GM18868 (cell line): ENCODE measurements around the gene FCGR3A.
"Not testable (repeated sequence)": the region's sequence is repeated elsewhere in the genome, so short reads cannot be mapped to it uniquely, and the experiment has no call there.

Experiments
- ATAC-seq: cut with Tn5 transposase; IDR thresholded peaks from one replicate; pipeline ENCODE4 v1.9.1; 2021; ENCODE audit warnings: mild to moderate bottlenecking, moderate library complexity; ENCODE audit not compliant: unreplicated experiment

FCGR3A gene

DNA sequence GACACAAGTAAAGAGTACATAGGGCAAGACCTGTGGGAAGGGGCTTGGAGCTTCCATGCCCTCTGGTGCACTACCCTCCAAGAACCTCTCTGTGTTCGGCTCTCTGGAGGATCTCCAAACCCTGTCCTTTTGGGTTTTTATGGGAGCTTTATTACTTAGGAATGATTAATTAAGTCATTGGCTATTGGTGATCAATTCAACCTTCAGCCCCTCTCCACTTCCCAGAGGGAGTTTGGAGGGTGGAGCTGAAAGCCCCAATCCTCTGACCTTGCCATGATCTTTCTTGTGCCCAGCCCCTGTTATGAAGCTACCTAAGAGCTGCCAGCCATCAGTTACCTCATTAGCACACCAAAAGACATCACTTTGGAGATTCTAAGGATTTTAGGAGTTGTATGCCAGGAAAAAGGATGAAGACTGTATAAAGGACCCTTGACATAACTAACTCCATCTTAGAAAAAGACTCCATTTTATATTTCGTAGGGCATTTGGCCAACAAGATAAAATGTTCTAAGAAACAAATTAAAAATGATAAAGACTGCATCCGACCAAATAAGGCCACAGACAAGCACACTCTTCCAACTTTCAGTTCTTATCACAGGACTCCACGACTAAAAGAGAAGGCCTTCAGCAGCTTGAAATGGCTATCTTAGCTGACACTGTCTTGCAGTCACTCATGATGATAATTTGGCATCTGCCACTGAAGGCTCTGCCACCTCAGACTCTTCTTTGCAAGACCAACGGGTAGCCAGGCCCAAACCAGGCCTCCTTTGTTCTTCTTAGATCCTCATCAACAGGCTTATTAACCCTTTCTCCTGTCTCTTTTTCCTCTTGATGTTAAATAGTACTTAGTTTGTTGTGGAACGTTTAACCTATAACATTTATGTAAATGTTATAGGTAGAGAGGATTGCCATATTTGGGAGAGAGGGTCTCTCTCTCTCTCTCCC lies 8.2 kb upstream of the FCGR3A start:
- not testable (repeated sequence) for ATAC-seq

DNA sequence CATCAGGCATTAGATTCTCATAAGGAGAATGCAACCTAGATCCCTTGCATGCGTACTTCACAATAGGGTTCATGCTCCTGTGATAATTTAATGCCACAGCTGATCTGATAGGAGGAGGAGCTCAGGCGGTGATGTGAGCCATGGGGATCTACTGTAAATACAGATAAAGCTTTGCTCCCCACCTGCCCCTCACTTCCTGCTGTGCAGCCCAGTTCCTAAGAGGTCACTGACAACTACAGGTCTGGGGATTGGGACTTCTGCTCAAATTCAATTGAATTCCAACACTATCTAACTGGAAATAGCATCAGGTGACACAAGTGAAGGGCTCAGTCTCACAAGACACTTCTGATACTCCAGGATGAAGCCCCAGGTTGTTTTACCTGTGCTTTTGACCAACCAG lies 7.4 kb upstream of the FCGR3A start:
- not testable (repeated sequence) for ATAC-seq

DNA sequence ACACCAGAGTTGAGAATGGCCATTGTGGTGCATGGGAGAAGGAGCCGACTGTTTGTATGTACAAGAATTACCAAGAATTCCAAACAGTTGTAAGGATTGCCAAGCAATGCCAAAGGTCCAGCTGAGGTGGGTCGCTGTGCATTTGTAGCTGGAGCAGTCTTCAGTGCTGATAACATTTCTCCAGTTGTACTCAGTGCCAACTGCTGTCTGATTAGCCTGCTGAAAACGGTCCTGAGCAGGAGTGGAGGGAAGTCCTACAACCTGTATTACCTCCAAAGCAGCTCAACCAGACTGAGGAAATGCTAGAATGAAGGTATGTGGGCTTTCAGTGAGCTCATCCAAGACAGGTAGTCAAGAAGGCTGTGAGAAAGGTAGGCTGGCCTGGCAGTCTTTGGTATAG lies 6.5 kb upstream of the FCGR3A start:
- not testable (repeated sequence) for ATAC-seq

DNA sequence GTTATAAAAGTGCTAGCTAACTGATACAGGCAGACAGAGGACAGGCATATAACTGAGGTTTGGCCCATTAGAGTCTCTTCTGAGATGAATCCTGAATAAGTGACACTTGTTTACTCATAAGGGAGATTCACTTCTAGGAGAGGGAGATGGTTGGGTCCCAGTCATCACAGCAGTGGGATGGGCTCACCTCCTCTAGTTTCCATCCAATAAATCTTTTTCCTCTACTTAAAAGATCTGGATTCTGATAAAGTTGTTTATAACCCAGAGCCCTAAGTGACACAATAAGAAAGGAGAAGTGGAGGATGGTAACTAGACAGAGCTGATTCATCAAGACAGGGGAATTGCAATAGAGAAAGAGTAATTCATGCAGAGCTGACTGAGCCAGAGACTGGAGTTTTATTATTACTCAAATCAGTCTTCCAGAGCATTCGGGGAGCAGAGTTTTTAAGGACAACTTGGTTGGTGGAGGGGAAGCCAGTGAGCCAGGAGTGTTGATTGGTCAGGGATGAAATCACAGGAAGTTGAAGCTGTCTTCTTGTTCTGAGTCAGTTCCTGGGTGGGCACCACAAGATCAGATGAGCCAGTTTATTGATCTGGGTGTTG lies 5.3 kb upstream of the FCGR3A start:
- not testable (repeated sequence) for ATAC-seq

DNA sequence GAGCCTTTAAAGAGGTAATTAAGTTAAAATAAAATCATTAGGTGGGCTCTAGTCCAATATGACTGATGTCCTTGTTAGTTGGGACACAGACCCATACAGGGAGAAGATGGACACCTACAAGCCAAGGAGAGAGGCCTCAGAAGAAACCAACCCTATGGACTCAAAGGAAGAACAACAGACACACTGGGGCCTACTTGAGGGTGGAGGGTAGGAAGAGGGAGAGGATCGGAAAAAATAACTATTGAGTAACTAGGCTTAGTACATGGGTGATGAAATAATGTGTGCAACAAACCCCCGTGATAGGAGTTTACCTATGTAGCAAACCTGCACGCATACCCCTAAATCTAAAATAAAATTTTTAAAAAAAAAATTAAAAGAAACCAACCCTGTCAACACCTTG lies 4.7 kb upstream of the FCGR3A start:
- ATAC-seq: not testable (repeated sequence)

DNA sequence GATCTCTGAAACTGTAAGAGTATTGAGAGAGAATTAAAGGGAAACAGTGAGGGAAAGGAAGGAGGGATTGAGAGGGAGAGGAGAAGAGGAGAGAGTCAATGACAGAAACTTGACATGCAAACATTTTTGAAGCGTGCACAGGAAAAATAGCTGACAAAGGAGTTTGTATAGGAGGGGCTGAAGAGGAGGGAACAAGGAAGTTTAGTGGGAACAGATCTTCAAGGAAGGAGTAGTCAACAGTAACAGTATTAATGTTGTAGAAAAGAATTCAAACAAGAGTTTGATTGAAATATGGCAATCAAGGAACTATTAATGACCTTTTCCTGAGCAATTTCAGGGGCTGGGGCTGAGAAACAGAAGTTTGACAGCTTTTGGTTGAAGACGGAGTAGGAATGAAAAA lies 4.0 kb upstream of the FCGR3A start:
- ATAC-seq: not testable (repeated sequence)

DNA sequence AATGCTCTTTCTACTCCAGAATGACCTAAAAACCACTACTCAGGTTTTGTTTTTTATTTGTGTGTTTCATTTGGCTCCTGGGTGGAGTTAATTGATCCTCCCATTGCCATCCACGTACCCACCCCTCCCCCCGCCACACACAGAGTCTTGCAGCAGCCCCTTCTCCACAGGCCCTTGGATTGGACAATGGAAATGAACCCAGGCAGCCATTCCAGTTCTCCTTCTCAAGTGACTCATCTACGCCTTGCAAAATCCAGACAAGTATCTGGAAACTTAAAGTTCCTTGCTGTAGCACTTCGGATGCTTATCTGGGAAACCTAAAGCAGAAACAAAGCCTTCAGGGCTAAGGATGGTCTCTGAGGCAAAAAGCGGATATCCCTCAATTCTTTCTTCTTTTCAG lies 1.3 kb upstream of the FCGR3A start:
- ATAC-seq: not testable (repeated sequence)

DNA sequence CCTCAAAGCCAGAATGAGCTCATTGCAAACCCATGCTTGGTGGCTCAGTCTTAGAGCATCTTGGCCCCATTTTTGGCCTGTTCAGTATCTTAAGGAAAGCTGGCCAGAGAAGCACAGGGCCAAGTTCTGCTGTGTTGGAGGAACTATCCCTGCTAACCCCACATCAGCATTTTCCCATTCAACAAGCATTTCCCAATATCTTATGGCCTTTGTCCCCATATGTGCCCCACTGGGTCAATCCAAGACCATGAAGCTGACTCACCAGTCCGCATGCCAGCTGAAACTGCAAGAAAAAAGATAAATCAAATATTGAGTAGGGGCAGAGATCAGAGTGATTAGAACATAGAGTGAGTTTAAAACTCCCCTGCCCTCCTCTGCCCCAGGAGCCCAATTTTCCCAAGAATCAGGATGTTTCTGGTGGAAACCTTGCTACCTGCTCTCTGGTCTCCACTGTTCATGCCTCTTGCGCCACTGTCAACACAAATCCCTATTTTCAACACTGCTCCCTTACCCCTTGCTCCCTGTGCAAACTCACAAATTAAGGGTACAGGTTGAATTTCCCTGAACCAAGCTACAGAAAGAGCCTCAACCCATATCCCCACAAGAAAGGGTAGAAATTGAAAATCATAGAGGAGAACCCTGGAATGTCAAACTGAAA lies 740 bp downstream of the FCGR3A start:
- not testable (repeated sequence) for ATAC-seq

DNA sequence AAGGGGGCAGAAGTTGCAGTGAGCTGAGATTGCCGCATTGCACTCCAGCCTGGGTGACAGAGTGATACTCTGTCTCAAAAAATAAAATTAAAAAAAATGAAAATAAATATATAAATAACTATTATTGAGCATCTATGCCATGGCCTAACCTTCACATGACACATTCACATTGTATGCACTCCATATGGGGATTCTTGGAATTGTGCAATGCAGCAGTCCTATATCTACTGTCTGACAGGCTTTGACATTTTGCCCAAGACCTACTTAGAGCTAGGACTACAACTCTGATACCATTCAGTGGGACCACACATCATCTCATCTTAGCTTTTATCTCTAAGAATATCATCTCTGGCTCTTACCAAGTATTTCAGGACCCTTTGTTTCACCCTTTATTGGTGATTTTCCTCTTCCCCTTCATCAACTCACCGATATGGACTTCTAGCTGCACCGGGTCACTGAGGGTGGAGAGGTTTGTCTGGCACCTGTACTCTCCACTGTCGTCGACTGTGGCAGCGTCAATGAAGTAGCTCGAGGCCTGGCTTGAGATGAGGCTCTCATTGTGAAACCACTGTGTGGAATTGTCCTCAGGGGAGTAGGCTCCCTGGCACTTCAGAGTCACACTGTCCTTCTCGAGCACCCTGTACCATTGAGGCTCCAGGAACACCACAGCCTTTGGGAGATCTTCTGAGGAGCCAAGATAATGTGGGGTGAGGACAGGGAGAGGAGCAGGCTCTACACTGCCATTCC lies 1.4 kb downstream of the FCGR3A start:
- ATAC-seq: not testable (repeated sequence)

DNA sequence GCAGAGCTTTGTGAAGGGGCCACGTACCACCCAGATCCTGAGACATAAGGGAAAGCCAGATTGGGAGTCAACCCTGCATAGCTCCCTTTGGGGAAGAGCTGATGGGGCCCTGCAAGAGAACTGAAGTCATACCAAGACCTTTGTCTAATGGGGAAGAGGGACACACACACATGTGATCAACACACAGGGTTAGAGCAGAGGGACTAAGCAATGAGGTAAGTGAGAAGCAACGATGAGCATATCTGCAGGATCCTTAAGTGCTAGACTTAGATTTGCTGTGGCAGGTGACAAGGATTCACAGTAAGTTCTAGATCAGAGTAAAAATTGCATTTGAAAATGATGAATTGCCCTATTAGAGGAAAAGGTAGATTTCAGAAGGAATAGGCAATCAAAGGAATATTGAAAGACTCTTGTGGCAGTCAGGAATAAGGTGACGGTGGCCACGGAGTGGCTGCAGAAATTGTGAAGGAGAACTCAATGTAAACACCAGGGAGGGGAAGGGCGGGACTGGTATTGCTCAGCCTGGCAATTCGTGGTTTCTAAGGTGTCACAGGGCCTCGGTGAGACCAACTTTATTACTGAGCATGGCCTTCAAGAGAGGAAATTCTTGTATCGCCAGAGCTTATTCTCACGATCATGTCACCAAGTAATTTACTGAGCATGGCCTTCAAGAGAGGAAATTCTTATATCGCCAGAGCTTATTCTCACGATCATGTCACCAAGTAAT lies 4.5 kb downstream of the FCGR3A start:
- ATAC-seq: not testable (repeated sequence)

DNA sequence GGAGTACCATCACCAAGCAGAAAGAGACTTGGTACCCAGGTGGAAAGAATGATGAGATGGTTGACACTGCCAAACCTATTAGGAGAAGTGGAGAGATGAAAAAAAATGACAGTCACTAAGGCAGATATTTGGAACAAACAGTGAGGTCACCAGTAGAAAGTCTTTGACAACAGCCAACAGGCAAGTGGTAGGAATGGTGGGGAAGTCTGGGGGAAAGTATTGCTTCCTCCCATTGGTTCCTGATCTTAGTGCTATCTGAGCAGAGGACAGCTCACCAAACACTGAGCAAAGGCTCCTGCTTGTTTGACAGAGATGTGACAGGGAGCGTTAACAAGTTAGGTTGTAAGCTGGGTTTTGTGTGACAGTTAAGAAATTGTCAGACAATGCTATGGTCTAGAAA lies 6.5 kb downstream of the FCGR3A start:
- ATAC-seq: not testable (repeated sequence)

DNA sequence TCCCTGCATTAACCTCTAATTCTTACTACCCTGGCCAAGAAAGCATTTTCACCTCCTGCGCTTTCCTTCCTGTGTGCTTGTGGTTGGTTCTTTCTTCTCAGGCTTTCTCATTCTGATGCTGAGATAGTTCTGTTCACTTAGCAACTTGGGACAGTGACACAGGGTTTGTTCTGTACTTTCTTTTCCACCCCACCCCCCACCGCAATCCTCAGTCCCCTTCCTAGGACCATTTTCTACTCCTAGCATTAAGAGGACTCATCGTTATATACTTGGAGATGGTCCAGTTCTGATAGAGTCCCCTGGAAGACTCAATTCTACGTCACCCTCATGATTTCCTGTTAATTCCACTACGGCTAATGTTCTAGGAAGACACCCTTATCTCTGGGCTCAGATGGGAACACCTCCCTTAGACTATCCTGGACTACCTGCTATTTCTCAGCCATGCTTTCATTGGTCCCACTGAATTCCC lies 7.5 kb downstream of the FCGR3A start:
- ATAC-seq: peak; percentile 68

DNA sequence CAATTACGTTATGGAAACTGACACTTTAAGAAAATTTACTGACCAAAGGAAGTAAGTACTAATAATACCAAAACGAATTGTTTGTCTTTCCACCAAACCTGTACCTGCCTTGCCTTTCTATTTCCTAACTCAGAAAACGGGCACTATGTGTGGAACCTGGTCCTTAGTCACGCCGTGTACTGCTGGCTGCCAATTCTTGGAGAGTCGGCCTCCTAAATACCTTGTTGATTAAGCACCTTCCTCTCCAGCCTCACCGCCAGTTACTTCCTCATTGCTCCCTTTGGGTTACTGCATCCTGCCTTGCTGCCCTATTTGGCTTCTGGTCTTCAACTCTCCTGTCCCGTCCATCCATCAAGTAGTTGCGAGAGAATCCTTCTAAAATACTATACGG lies 9.1 kb downstream of the FCGR3A start:
- peak; percentile 22 for ATAC-seq

DNA sequence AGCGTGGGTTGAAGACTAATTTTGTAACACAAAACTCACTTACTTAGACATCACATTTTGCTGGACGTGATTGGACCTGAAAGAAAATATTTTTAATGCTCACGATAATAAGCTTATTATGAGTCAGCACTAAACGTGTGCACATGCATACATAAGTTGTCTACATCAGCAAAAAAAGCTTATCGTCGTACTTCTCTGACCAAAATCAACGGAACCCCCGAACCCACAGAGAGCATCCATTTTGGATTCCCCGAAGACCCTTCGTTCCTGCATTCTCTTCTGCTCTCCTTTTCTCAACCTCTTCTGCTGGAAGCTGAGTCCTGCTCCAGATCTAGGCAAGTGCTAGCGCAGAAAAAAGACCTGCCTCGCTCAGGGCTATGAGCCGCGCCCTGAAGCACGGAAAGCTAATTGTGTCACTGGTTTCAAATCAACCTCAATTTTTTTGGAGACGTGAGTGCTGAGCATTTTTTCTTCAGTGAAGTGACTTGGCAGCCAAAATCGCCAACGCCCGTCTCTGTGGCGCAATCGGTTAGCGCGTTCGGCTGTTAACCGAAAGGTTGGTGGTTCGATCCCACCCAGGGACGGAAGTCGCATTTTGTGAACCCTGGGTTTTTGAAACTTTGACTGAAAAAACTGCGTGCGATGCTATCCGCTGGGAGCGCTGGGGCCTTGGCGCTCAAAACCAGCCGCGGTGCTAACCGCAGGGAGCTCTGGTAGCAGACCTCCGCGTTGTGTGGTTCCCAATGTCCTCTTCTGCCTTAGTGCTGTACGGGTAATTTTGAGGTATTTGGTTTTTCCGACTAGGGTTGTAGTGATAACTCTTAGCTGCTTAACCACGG lies 9.7 kb downstream of the FCGR3A start:
- peak; percentile 52 for ATAC-seq

DNA sequence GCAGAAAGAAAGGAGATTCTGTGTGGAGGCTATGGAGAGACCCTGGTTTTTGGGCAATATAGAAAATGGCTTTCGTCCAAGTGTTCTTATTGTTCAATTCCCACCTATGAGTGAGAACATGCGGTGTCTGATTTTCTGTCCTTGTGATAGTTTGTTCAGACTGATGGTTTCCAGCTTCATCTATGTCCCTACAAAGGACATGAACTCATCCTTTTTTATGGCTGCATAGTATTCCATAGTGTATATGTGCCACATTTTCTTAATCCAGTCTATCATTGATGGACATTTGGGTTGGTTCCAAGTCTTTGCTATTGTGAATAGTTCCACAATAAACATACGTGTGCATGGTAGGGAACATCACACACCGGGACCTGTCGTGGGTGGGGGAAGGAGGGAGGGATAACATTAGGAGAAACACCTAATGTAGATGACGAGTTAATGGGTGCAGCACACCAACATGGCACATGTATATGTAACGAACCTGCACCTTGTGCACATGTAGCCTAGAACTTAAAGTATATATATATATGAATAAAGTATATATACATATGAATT lies 10.6 kb downstream of the FCGR3A start:
- ATAC-seq: not testable (repeated sequence)

DNA sequence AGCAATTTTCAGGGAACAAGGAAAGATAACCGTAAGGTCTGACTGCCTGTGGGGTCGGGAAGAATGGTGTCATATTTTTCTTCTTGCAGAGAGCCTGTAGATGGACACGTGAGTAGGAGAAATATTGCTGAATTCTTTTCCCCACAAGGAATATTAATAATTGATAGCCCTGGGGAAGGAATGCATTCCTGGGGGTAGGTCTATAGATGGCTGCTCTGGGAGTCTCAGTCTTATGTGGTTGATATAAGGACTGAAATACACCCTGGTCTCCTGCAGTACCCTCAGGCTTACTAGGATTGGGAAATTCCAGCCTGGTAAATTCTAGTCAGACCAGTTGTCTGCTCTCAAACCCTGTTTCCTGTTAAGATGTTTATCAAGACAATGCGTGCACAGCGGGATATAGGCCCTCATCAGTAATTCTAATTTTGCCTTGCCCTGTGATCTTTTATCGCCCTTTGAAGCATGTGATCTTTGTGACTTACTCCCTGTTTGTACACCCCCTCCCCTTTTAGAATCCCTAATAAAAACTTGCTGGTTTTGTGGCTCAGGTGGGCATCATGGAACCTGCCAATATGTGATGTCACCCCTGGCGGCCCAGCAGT lies 12.4 kb downstream of the FCGR3A start:
- ATAC-seq: not testable (repeated sequence)

DNA sequence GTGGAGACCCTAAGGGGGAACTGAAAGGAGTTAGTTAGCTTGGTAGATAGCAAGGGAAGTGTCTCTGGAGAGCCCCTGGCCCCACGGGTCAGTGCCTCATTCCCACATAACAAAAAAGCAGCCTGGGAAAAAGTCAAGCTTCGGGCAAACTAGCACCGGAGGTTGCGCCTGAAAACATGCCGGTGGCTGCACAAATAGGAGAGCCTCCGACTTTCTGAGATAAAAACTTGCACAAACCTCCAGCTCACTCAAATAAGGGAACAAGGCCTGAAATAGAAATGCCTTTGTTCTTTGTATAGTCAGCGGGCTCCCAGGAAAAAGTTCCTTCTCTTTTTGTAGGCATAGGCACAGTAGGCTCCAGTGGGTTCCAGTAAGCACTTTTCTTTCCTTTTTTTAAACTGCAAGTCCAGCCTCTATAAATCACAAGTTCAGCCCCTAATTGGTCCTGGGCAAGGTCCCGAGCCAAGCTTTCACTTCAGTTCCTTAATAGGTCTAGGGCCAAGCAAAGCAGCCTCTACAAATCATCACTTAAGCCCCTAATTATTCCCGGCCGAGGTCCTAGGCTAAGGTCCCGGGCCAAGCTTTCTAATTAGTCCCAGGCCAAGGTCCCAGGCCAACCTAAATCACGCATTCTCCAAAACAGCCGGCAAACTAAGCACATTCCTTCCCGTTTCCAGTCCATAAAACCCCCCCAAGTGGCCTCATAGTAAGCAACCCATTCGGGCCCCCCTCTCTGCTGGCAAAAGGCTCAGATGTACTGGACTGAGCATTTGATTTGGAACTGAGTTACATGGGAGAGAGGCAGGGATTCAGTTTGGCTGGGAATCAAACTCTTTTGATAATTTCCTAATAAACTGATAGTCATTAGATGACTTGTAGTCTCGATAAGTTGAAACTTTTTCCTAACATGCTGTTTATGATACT lies 16.7 kb downstream of the FCGR3A start:
- not testable (repeated sequence) for ATAC-seq
